HepG2 (cell line): ENCODE results near the gene KCNK7. TPM values are rescaled to one million over a fixed set of nuclear protein-coding genes. Genes with fewer than 3 reads are reported as not detected.
A peak's percentile ranks its signal among the peaks of the same experiment; 100 is the strongest.

Experiments used
- ATF6 ChIP-seq: sonication (generic); formaldehyde crosslinking; conservative IDR thresholded peaks from 2 replicates; pipeline ENCODE4 v1.4.0; 2020; ENCODE audit warnings: missing genetic modification reagents
- CBX5 ChIP-seq: sonication (generic); formaldehyde crosslinking; IDR thresholded peaks from 2 replicates; pipeline ENCODE4 v1.4.0; 2020; ENCODE audit warnings: missing genetic modification reagents, borderline replicate concordance
- HMG20B ChIP-seq: conservative IDR thresholded peaks from 2 replicates; pipeline ENCODE4 v1.6.1; 2016; ENCODE audit warnings: missing genetic modification reagents, missing compliant biosample characterization
- HMGA1 ChIP-seq: sonication (generic); formaldehyde crosslinking; conservative IDR thresholded peaks from 2 replicates; pipeline ENCODE4 v1.4.0; 2020; ENCODE audit warnings: missing genetic modification reagents
- IKZF5 ChIP-seq: IDR thresholded peaks from 2 replicates; pipeline ENCODE4 v1.6.1; 2018; ENCODE audit warnings: missing genetic modification reagents, mild to moderate bottlenecking, missing compliant biosample characterization
- JUND ChIP-seq: sonication (generic); formaldehyde crosslinking; IDR thresholded peaks from 2 replicates; pipeline ENCODE4 v1.8.0; 2022; ENCODE audit warnings: mild to moderate bottlenecking, missing genetic modification reagents
- NR2F6 ChIP-seq, 2 experiments: IDR thresholded peaks; 2 replicates each; pipeline ENCODE4 v1.6.1; 2016; ENCODE audit warnings: antibody characterized with exemption in 1 of 2, mild to moderate bottlenecking in 1 of 2
- PHF5A ChIP-seq: IDR thresholded peaks from one replicate; pipeline ENCODE4 v1.6.1; 2018; ENCODE audit warnings: low read depth, missing genetic modification reagents; ENCODE audit not compliant: unreplicated experiment
- SOX13 ChIP-seq, 3 experiments: fragments of 450-650 bp in 1 of 3; sonication (generic) in 1 of 3; formaldehyde crosslinking in 1 of 3; IDR thresholded peaks in 2 of 3; conservative IDR thresholded peaks in 1 of 3; 2 replicates each; pipeline versions ENCODE4 v1.5.0 to v1.6.1; 2016 to 2020; ENCODE audit warnings: antibody characterized with exemption in 1 of 3, mild to moderate bottlenecking in 1 of 3, missing compliant biosample characterization in 1 of 3, missing genetic modification reagents in 1 of 3, moderate library complexity in 1 of 3
- SRF ChIP-seq: IDR thresholded peaks from 2 replicates; pipeline ENCODE4 v1.6.1; 2011; ENCODE audit warnings: mild to moderate bottlenecking, low read depth, low read length, moderate library complexity
- TBX2 ChIP-seq: sonication (generic); formaldehyde crosslinking; IDR thresholded peaks from 2 replicates; pipeline ENCODE4 v1.5.0; 2020; ENCODE audit warnings: missing genetic modification reagents, mild to moderate bottlenecking, borderline replicate concordance
- TEAD2 ChIP-seq: sonication (generic); formaldehyde crosslinking; IDR thresholded peaks from 2 replicates; pipeline ENCODE4 v1.9.0; 2021; ENCODE audit warnings: missing genetic modification reagents
- TEF ChIP-seq: sonication (generic); formaldehyde crosslinking; IDR thresholded peaks from 2 replicates; pipeline ENCODE4 v1.5.0; 2020; ENCODE audit warnings: missing genetic modification reagents
- YEATS2 ChIP-seq: sonication (generic); formaldehyde crosslinking; IDR thresholded peaks from 2 replicates; pipeline ENCODE4 v1.4.0; 2020; ENCODE audit warnings: missing genetic modification reagents, borderline replicate concordance
- ZBTB3 ChIP-seq: sonication (generic); formaldehyde crosslinking; IDR thresholded peaks from 2 replicates; pipeline ENCODE4 v1.4.0; 2020; ENCODE audit warnings: low read depth, mild to moderate bottlenecking, moderate library complexity, missing genetic modification reagents, borderline replicate concordance
- ZEB1 ChIP-seq: IDR thresholded peaks from 2 replicates; pipeline ENCODE4 v1.6.1; 2012; ENCODE audit warnings: mild to moderate bottlenecking, low read depth, inconsistent platforms; ENCODE audit not compliant: insufficient replicate concordance
- ZFP36L1 ChIP-seq: sonication (generic); formaldehyde crosslinking; IDR thresholded peaks from 2 replicates; pipeline ENCODE4 v1.8.0; 2022; ENCODE audit warnings: mild to moderate bottlenecking, missing genetic modification reagents, moderate library complexity
- ZKSCAN8 ChIP-seq: IDR thresholded peaks from 2 replicates; pipeline ENCODE4 v1.6.1; 2016; ENCODE audit warnings: borderline replicate concordance, missing genetic modification reagents, missing compliant biosample characterization
- ZNF251 ChIP-seq: sonication (generic); formaldehyde crosslinking; IDR thresholded peaks from 2 replicates; pipeline ENCODE4 v1.9.0; 2021; ENCODE audit warnings: mild to moderate bottlenecking, missing genetic modification reagents
- ZNF274 ChIP-seq: sonication (generic); formaldehyde crosslinking; IDR thresholded peaks from 2 replicates; pipeline ENCODE4 v1.5.1; 2020; ENCODE audit warnings: mild to moderate bottlenecking, missing genetic modification reagents
- ZNF3 ChIP-seq: IDR thresholded peaks from 2 replicates; pipeline ENCODE4 v1.7.0; 2017; ENCODE audit warnings: inconsistent platforms
- ZNF343 ChIP-seq: sonication (generic); formaldehyde crosslinking; IDR thresholded peaks from 2 replicates; pipeline ENCODE4 v1.4.0; 2020; ENCODE audit warnings: mild to moderate bottlenecking, missing genetic modification reagents
- ZNF629 ChIP-seq: sonication (generic); formaldehyde crosslinking; conservative IDR thresholded peaks from 2 replicates; pipeline ENCODE4 v1.5.0; 2020; ENCODE audit warnings: missing genetic modification reagents
- ZNF674 ChIP-seq: sonication (generic); formaldehyde crosslinking; IDR thresholded peaks from 2 replicates; pipeline ENCODE4 v1.5.0; 2020; ENCODE audit warnings: low read depth, mild to moderate bottlenecking, missing genetic modification reagents
- ZNF792 ChIP-seq: IDR thresholded peaks from 2 replicates; pipeline ENCODE4 v1.6.1; 2016
- ZSCAN25 ChIP-seq: sonication (generic); formaldehyde crosslinking; IDR thresholded peaks from 2 replicates; pipeline ENCODE4 v1.8.0; 2022; ENCODE audit warnings: mild to moderate bottlenecking, missing genetic modification reagents
- polyA plus RNA-seq, 8 experiments: library from polyadenylated mRNA; depleted of rRNA in 3 of 8; stranded (reverse) in 7 of 8; unstranded in 1 of 8; fragments of >200 nt; fragmentation: Illumina TruSeq in 4 of 8; extraction: Trizol in 4 of 8; gene quantifications; 2 replicates each; pipeline versions ENCODE4 v1.2.1 to v1.2.3, GENCODE V29; 2011 to 2016; ENCODE audit warnings: low read depth in 4 of 8, missing spikeins in 1 of 8, mixed read lengths in 1 of 8; ENCODE audit not compliant: insufficient read depth in 1 of 8
- total RNA-seq, 5 experiments: library from RNA; depleted of rRNA; stranded (reverse); fragments of >200 nt; fragmentation: Illumina TruSeq; extraction: Trizol; gene quantifications; 2 replicates each; pipeline ENCODE4 v1.2.3, GENCODE V29; 2016; ENCODE audit warnings: low read depth in 1 of 5

The KCNK7 gene
- total and polyA plus RNA-seq, 2 of the 13 experiments (the other 11 are each of a cell fraction or from before 2014, with no cell fraction given): 0.11 TPM; not detected in 1

GRCh38 chr11:65574811-65575567, 20.6 kb downstream of the KCNK7 start (continued):
- TF ChIP-seq HMGA1 (CRISPR knock-in tag) (no peak), CBX5 (CRISPR knock-in tag) (0 out of 2 replicates have a peak, but pooled peaks have one; percentile 9), ZKSCAN8 (CRISPR knock-in tag) (no peak), ZNF3 (CRISPR knock-in tag) (no peak), ZNF251 (no peak), ZNF629 (CRISPR knock-in tag) (peak; percentile 97), ZNF274 (CRISPR knock-in tag) (no peak), TEAD2 (CRISPR knock-in tag) (no peak), SRF (no peak), ZNF674 (CRISPR knock-in tag) (no peak), YEATS2 (CRISPR knock-in tag) (no peak), JUND (no peak), ZNF343 (no peak), ATF6 (CRISPR knock-in tag) (no peak), PHF5A (no peak), ZEB1 (no peak), HMG20B (CRISPR knock-in tag) (no peak), NR2F6 (IDR thresholded peaks at IDR 0.05) (no peak), NR2F6 (CRISPR knock-in tag; IDR thresholded peaks at IDR 0.05) (0 out of 2 replicates have a peak, but pooled peaks have one; percentile 19), ZNF792 (no peak), TEF (no peak), SOX13 (IDR thresholded peaks at IDR 0.05) (no peak), SOX13 (CRISPR knock-in tag; conservative IDR thresholded peaks at IDR 0.05 in 1 of 2, IDR thresholded peaks at IDR 0.05 in 1 of 2) (no peak), IKZF5 (0 out of 2 replicates have a peak, but pooled peaks have one; percentile 16), ZSCAN25 (peak; percentile 6; the same call in 1 of the 2 replicates), TBX2 (CRISPR knock-in tag) (no peak), ZFP36L1 (no peak), ZBTB3 (CRISPR knock-in tag) (no peak)
